Activated CD4-positive, alpha-beta memory T cell treated with anti-CD3 and anti-CD28 coated beads, Interleukin-2, amount 10 ng/mL, durations not matched to agents 7 days and 5 days (primary cell): ENCODE measurements around the gene ACKR4. TPM values are rescaled to one million over a fixed set of nuclear protein-coding genes. Genes with fewer than 3 reads are reported as not detected.
"Not testable (repeated sequence)": the region's sequence is repeated elsewhere in the genome, so short reads cannot be mapped to it uniquely, and the experiment has no call there.

Experiments used
- CTCF ChIA-PET: fragments of 350-600 bp; sonication (Branson Sonifier 250); formaldehyde crosslinking; loops from one replicate; lab custom pipeline; 2021; ENCODE audit warnings: antibody characterized with exemption, inconsistent platforms; lab: Charles Lee
- POLR2A ChIA-PET: fragments of 350-600 bp; sonication (Branson Sonifier 250); formaldehyde crosslinking; loops from one replicate; lab custom pipeline; 2021; ENCODE audit warnings: antibody characterized with exemption; lab: Charles Lee
- DNase-seq: peaks from one replicate; pipeline ENCODE4 v3.0.0-alpha.2; 2020
- H3K27ac Mint-ChIP-seq: one replicate; pipeline ENCODE4 v1.8.0; 2021; ENCODE audit warnings: mild to moderate bottlenecking, mixed read lengths
- H3K27me3 Mint-ChIP-seq: one replicate; pipeline ENCODE4 v1.8.0; 2021; ENCODE audit warnings: mixed read lengths
- H3K36me3 Mint-ChIP-seq: one replicate; pipeline ENCODE4 v1.8.0; 2021; ENCODE audit warnings: low read depth, mixed read lengths
- H3K4me1 Mint-ChIP-seq: one replicate; pipeline ENCODE4 v1.8.0; 2021; ENCODE audit warnings: mixed read lengths
- H3K4me3 Mint-ChIP-seq: one replicate; pipeline ENCODE4 v1.8.0; 2021; ENCODE audit warnings: mild to moderate bottlenecking, mixed read lengths
- H3K9me3 Mint-ChIP-seq: one replicate; pipeline ENCODE4 v1.8.0; 2021; ENCODE audit warnings: mixed read lengths
- total RNA-seq, 2 experiments: library from RNA; stranded (reverse); gene quantifications; one replicate each; pipeline ENCODE4 v1.2.3, GENCODE V29; 2021

The ACKR4 gene
- total RNA-seq, 2 experiments from 2014 or later = not detected

DNA sequence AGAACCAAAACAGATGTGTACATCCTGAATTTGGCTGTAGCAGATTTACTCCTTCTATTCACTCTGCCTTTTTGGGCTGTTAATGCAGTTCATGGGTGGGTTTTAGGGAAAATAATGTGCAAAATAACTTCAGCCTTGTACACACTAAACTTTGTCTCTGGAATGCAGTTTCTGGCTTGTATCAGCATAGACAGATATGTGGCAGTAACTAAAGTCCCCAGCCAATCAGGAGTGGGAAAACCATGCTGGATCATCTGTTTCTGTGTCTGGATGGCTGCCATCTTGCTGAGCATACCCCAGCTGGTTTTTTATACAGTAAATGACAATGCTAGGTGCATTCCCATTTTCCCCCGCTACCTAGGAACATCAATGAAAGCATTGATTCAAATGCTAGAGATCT, 3.5 kb downstream of the ACKR4 start:
- POLR2A ChIA-PET, CTCF ChIA-PET, H3K27ac Mint-ChIP-seq: not testable (repeated sequence)

GRCh38 chr3:132605374-132605792, 8.3 kb downstream of the ACKR4 start:
- peaks cover 3% of the 10 kb centered on the region for H3K9me3 Mint-ChIP-seq
- H3K27me3 Mint-ChIP-seq = no peaks in the 10 kb centered on the region
- no peak overlapping the region for H3K4me3 Mint-ChIP-seq
- ChIA-PET POLR2A (no interaction called here), CTCF (no interaction called here)
- H3K36me3 Mint-ChIP-seq = peaks cover 21% of the 10 kb centered on the region
- H3K27ac Mint-ChIP-seq = no peak overlapping the region
- DNase-seq = no peak
- no peaks in the 10 kb centered on the region for H3K4me1 Mint-ChIP-seq

More for the DNA sequence above, 3.5 kb downstream of the ACKR4 start:
- H3K4me1 Mint-ChIP-seq, H3K4me3 Mint-ChIP-seq, DNase-seq, H3K27me3 Mint-ChIP-seq, H3K9me3 Mint-ChIP-seq: not testable (repeated sequence)
- H3K36me3 Mint-ChIP-seq = peaks cover 12% of the 10 kb centered on the region

DNA sequence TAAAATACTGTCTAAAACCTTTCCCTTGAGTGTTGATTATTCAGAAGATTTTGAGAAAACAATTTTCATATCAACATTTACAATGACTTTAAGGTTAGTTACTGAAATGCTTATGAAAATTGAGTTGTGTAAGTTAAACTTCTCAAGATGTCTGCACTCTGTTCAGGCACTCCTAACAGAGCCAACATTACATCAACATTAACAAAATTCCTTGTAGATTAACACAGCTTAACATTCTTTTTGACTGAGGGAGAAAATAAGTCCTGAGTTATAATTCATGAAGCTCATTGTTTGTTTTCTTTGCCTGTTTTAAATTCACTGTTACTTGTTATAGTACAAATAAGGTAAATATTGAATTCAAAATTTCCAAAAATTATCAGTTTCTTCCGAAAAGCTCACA, 9.0 kb downstream of the ACKR4 start:
- ChIA-PET CTCF (no interaction called here), POLR2A (no interaction called here)
- no peak for DNase-seq
- no peak overlapping the region for H3K4me3 Mint-ChIP-seq
- H3K9me3 Mint-ChIP-seq = peaks cover 4% of the 10 kb centered on the region
- no peak overlapping the region for H3K27ac Mint-ChIP-seq
- H3K4me1 Mint-ChIP-seq = no peaks in the 10 kb centered on the region
- no peaks in the 10 kb centered on the region for H3K27me3 Mint-ChIP-seq
- peaks cover 22% of the 10 kb centered on the region for H3K36me3 Mint-ChIP-seq

DNA sequence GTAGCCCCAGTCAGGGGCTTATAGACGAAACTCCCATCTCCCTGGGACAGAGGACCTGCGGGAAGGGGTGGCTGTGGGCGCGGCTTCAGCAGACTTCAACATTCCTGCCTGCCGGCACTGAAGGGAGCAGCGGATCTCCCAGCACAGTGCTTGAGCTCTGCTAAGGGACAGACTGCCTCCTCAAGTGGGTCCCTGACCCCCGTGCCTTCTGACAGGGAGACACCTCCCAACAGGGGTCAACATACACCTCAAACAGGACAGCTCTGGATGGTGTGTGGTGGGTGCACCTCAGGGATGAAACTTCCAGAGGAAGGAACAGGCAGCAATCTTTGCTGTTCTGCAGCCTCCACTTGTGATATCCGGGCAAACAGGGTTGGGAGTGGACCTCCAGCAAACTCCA, 9.6 kb downstream of the ACKR4 start:
- H3K9me3 Mint-ChIP-seq, H3K4me1 Mint-ChIP-seq, CTCF ChIA-PET, POLR2A ChIA-PET, H3K27ac Mint-ChIP-seq, DNase-seq, H3K4me3 Mint-ChIP-seq, H3K27me3 Mint-ChIP-seq: not testable (repeated sequence)
- H3K36me3 Mint-ChIP-seq = peaks cover 25% of the 10 kb centered on the region

DNA sequence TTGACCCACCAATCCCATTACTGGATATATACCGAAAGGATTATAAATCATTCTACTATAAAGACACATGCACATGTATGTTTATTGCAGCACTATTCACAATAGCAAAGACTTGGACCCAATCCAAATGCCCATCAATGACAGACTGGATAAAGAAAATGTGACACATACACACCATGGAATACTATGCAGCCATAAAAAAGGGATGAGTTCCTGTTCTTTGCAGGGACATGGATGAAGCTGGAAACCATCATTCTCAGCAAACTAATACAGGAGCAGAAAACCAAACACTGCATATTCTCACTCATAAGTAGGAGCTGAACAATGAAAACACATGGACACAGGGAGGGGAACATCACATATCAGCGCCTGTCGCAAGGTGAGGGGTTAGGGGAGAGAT, 18.2 kb downstream of the ACKR4 start:
- H3K36me3 Mint-ChIP-seq = peaks cover 25% of the 10 kb centered on the region
- CTCF ChIA-PET, H3K4me1 Mint-ChIP-seq, H3K27ac Mint-ChIP-seq, POLR2A ChIA-PET, H3K9me3 Mint-ChIP-seq, H3K27me3 Mint-ChIP-seq, H3K4me3 Mint-ChIP-seq, DNase-seq: not testable (repeated sequence)

GRCh38 chr3:132615881-132616280, 18.8 kb downstream of the ACKR4 start:
- peaks cover 1% of the 10 kb centered on the region for H3K4me1 Mint-ChIP-seq
- H3K27me3 Mint-ChIP-seq = no peaks in the 10 kb centered on the region
- ChIA-PET POLR2A (no interaction called here), CTCF (no interaction called here)
- H3K4me3 Mint-ChIP-seq = no peak overlapping the region
- no peak overlapping the region for H3K27ac Mint-ChIP-seq
- peaks cover 5% of the 10 kb centered on the region for H3K9me3 Mint-ChIP-seq
- no peak for DNase-seq
- peaks cover 29% of the 10 kb centered on the region for H3K36me3 Mint-ChIP-seq

DNA sequence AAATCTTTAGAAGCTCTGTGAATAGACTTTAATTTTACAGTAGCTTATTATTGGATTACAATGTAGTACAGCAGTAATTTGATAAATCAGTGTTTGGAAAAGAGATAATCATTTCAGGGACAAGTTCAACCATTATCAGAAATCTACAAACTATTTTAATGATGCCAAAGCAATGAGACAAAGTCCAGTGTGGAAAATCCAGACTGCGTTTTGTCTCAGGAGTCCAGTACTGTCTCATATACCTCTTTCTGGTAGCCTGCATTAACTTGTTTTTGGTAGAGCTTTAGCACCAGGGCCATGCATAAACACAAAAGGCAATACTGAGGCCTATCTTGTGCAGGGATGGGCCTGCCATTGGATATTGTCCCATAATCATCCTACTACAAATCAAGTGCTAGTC, 19.7 kb downstream of the ACKR4 start:
- Mint-ChIP-seq H3K4me3 (no peak overlapping the region), H3K27me3 (no peaks in the 10 kb centered on the region), H3K4me1 (peaks cover 1% of the 10 kb centered on the region), H3K27ac (no peak overlapping the region), H3K9me3 (peaks cover 3% of the 10 kb centered on the region), H3K36me3 (peaks cover 28% of the 10 kb centered on the region)
- ChIA-PET POLR2A (no interaction called here), CTCF (no interaction called here)
- no peak for DNase-seq

DNA sequence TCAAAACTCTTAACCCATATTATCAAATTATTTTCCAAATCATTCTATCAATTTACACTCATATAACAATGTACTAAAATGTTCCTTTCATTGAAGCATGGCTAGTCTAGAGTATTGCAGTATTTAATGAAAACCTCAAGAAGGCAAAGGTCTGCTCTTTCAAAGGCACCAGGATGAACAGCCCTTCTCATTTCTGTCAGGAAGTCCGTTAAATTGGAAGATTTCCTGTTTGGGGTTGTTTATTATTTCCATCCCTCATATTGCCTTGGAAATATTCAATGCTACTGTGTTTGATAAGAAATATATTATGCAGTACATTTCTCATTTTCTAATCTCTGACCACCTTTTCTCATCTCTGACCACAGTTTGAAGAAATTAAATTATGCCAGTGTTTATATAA, 25.1 kb downstream of the ACKR4 start:
- Mint-ChIP-seq H3K9me3 (no peaks in the 10 kb centered on the region), H3K4me1 (no peaks in the 10 kb centered on the region), H3K36me3 (peaks cover 21% of the 10 kb centered on the region), H3K4me3 (no peak overlapping the region), H3K27ac (no peak overlapping the region), H3K27me3 (no peaks in the 10 kb centered on the region)
- DNase-seq = no peak
- ChIA-PET CTCF (no interaction called here), POLR2A (no interaction called here)

DNA sequence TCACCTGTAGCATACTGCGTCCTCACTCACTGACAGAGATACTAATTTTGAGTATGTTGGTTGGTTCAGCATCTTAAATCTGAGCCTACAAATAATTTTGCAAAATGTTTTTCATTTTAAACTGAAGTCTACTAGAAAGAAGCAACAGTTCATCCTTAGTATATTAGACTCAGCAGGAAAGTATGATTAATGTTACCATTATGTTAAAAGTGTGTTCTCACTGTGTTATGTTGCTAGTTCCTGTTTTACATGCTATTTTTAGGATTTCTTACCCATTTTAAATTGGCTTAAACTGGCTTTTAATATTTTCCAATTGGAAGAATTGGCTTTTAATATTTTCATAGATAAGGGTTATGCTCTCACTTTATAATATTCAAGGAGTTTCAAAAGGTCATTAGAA, 25.7 kb downstream of the ACKR4 start:
- no peak overlapping the region for H3K27ac Mint-ChIP-seq
- H3K4me1 Mint-ChIP-seq = no peaks in the 10 kb centered on the region
- H3K36me3 Mint-ChIP-seq = peaks cover 20% of the 10 kb centered on the region
- POLR2A ChIA-PET = no interaction called here
- DNase-seq = no peak
- H3K9me3 Mint-ChIP-seq = no peaks in the 10 kb centered on the region
- no peaks in the 10 kb centered on the region for H3K27me3 Mint-ChIP-seq
- H3K4me3 Mint-ChIP-seq = no peak overlapping the region
- CTCF ChIA-PET = interaction anchor here (0.9 kb wide), 1 partner anchor 20 kb away, joined by 4 read pairs; no protein-coding TSS in a partner anchor

DNA sequence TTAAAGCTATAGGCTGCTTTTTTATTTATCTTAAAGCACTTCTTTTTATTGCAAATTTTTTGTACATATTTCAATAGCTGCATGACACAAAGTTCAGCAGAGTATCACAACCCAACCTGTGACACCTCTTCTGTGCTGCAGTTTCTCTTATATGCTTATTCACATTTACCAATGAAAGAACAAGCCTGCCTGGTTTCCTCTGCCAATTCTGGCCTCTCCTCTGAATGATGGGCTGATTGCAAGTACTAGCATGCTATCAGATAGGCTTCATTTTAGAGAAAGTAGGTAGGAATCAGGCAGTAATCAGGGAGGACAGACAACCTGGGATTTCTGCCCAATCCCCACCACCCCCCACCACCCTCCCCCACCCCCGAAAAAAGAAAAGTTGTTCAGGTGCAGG, 26.6 kb downstream of the ACKR4 start:
- Mint-ChIP-seq H3K9me3 (no peaks in the 10 kb centered on the region), H3K36me3 (peaks cover 20% of the 10 kb centered on the region), H3K4me1 (no peaks in the 10 kb centered on the region), H3K27me3 (no peaks in the 10 kb centered on the region), H3K27ac (no peak overlapping the region), H3K4me3 (no peak overlapping the region)
- no peak for DNase-seq
- CTCF ChIA-PET = interaction anchor here (0.6 to 1.1 kb wide), 3 partner anchors 15 to 21 kb away, joined by 3 to 5 read pairs (median 4); no protein-coding TSS in a partner anchor
- POLR2A ChIA-PET = no interaction called here

DNA sequence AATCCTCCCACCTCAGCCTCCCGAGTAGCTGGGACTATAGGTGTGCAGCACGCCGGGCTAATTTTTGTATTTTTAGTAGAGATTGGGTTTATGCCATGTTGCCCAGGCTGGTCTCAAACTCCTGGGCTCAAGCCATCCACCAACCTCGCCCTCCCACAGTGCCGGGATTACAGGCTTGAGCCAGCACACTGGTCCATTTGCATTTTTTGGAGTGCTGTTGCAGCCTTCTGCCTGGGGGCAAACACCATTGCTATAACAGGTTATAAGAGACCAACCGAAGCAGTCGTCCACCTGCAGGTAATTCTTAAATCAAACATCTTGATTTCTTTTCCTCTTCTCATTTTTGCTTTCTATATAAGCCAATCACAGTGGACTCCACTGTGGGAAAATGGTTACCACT, 27.7 kb downstream of the ACKR4 start:
- no peak overlapping the region for H3K4me3 Mint-ChIP-seq
- POLR2A ChIA-PET = no interaction called here
- no peaks in the 10 kb centered on the region for H3K9me3 Mint-ChIP-seq

DNA sequence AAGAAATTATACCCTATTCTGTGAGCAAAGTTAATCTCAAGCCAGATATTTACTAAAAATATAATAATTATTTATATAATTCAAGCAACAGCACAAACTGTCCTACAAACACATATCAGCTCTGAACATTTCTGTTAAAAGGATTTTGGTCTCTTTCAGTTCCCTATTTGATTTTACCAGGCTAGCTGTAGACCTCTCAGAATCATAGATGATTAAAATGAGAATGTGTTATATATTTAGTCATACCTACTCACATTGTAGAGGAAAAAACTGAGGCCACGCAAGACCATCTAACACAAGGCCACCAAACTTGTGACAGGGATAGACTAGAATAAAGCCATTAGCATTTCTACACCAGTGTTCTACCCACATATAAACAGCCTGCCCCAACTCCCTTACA, 28.5 kb downstream of the ACKR4 start:
- POLR2A ChIA-PET = no interaction called here
- peaks cover 3% of the 10 kb centered on the region for H3K4me1 Mint-ChIP-seq
- CTCF ChIA-PET = no interaction called here
- H3K9me3 Mint-ChIP-seq = no peaks in the 10 kb centered on the region
- peaks cover 17% of the 10 kb centered on the region for H3K36me3 Mint-ChIP-seq
- H3K4me3 Mint-ChIP-seq = no peak overlapping the region
- no peak for DNase-seq
- H3K27ac Mint-ChIP-seq = no peak overlapping the region
- no peaks in the 10 kb centered on the region for H3K27me3 Mint-ChIP-seq

More for the DNA sequence above, 27.7 kb downstream of the ACKR4 start:
- Mint-ChIP-seq H3K27me3 (no peaks in the 10 kb centered on the region), H3K36me3 (peaks cover 20% of the 10 kb centered on the region), H3K27ac (no peak overlapping the region), H3K4me1 (peaks cover under 1% of the 10 kb centered on the region)
- no peak for DNase-seq
- CTCF ChIA-PET = no interaction called here

GRCh38 chr3:132626955-132627354, 29.9 kb downstream of the ACKR4 start:
- Mint-ChIP-seq H3K4me1 (peaks cover 3% of the 10 kb centered on the region), H3K4me3 (no peak overlapping the region), H3K27ac (no peak overlapping the region), H3K9me3 (no peaks in the 10 kb centered on the region), H3K36me3 (peaks cover 13% of the 10 kb centered on the region), H3K27me3 (no peaks in the 10 kb centered on the region)
- CTCF ChIA-PET = no interaction called here
- no peak for DNase-seq
- POLR2A ChIA-PET = no interaction called here

GRCh38 chr3:132628157-132628556, 31.1 kb downstream of the ACKR4 start:
- H3K4me1 Mint-ChIP-seq = peaks cover 3% of the 10 kb centered on the region
- H3K27ac Mint-ChIP-seq = no peak overlapping the region
- H3K9me3 Mint-ChIP-seq = no peaks in the 10 kb centered on the region
- CTCF ChIA-PET = no interaction called here
- POLR2A ChIA-PET = no interaction called here
- H3K4me3 Mint-ChIP-seq = no peak overlapping the region
- DNase-seq = no peak
- no peaks in the 10 kb centered on the region for H3K27me3 Mint-ChIP-seq
- peaks cover 16% of the 10 kb centered on the region for H3K36me3 Mint-ChIP-seq
